GM19438 (cell line): Measurements from ENCODE around the gene ZNF326.
"Not testable (repeated sequence)": the region's sequence is repeated elsewhere in the genome, so short reads cannot be mapped to it uniquely, and the experiment has no call there.

Source experiments
- ATAC-seq: cut with Tn5 transposase; IDR thresholded peaks from one replicate; pipeline ENCODE4 v1.9.1; 2021; ENCODE audit warnings: low read depth; ENCODE audit not compliant: unreplicated experiment

ZNF326 gene

DNA sequence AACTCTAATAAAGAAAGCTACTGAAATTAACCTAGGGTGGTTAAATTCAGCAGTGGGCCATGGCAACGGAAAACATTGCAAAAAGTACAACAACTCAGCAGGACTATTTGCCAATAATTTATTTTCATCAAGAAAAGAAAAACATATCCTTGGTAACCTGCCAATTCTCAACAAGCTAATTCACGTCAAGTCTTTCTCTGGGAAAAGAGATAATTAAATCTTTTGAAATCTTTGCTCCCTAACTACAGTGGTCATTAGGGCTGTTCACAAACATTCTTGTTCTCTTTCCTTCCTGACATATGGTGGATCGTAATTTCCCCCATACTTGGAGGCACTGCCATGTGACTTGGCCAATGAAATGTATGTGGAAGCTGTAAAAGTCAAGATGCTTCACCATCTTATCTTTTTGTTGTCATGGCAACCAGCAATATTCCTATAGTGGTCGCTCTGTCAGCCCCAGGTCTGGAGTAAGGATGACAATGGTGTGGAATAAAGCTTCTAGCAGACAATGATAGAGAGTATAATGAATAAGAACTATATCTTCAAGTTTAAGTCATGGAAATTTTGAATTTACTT is 29.6 kb upstream of the ZNF326 start:
- ATAC-seq, result no peak

GRCh38 chr1:89966656-89967055 is 28.3 kb upstream of the ZNF326 start:
- no peak for ATAC-seq

DNA sequence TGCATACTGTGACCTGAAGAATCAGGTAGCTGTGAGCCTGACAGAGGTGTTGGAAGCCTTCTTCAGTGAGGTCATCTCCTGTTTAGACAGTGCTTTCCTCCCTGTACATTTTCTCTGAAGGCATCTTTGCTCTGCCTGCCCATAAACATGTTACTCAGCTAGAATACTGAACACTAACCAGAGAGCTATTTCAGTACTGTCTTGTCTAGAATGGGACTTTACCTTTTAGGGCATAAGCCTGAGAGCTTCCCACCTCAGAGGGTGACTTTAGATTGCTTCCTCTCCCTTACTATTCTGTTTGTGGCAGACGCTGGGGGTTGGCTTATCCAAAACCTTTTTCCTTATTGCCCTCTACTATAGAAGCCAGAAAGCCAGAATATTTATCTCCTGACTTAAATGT is 23.3 kb upstream of the ZNF326 start:
- ATAC-seq, result no peak

GRCh38 chr1:89972024-89972423 is 22.9 kb upstream of the ZNF326 start:
- ATAC-seq, result no peak

- no peak for ATAC-seq
Observed at GRCh38 chr1:89973471-89974127, 21.3 kb upstream of the ZNF326 start.

DNA sequence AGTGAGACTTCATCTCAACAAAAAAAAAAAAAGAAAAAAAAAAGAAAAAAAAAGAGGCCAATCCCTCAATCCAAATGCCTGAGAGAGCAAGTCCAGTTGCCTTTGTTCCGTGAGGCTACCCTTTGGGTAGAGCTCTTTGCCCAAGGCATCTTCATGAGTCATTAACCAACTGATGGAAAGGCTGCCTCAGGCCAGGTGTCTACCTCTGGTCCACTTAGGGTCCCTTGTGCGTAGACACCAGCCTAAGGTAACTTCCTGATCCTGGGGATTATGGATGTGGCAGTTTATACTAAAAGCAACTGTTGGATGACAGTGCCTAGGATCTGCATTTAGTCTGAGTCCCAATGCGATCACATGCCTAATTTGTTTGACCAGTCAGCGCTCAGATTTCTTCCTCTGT is 20.7 kb upstream of the ZNF326 start:
- no peak for ATAC-seq

- ATAC-seq, result no peak
Observed at GRCh38 chr1:89974696-89975470, 20.0 kb upstream of the ZNF326 start.

DNA sequence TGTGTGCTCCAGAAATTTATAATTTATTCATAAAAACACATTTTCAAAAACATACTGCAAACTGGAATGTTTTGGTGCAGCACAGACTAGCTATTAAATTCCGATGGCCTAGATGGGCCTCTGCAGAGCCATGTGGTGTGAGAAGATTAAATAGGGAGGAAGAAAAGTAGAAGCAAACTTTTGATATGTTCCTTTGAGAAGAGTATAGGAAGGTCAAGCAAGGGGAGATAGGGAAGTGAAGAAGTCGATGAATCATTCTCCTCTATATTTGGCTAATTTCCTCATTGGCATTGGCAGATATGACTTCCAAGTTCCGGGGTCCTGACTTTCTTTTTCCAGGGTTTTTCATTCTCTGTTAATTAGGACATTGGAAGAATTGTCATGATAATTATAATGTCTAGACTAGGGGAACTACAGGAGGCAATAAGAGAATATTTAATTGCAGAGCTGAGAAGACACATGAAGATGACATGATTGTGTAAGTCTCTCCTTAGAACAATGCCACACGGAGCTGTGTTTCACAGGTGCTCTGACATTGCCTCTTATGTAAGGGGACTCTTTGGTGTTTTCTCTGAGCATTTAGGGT is 19.3 kb upstream of the ZNF326 start:
- no peak for ATAC-seq

- no peak for ATAC-seq
Observed at GRCh38 chr1:89978755-89979154, 16.2 kb upstream of the ZNF326 start.

GRCh38 chr1:89980605-89981004 is 14.3 kb upstream of the ZNF326 start:
- ATAC-seq, result no peak

GRCh38 chr1:89982846-89983245 is 12.1 kb upstream of the ZNF326 start:
- ATAC-seq, result not testable (repeated sequence)

GRCh38 chr1:89984564-89985116 is 10.3 kb upstream of the ZNF326 start:
- ATAC-seq, result not testable (repeated sequence)

DNA sequence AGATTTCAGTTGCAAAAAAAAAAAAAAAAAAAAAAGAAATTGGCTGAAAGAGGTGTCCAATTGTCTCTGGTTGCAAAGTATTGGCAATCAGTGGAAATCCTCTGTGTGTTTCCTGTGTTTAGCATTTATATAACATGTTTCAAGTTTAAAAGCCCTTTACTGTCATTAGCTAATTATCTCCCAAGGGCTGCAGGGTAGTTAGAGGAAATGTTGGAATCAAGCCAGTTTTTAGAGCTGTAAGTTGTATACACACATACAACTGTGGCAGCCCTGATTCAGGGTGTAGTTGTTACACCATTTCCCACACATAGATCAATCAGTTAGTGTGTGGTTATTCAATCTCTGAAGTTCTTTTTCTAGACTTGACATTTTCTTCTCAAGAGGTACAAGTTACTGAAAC is 8.9 kb upstream of the ZNF326 start:
- ATAC-seq, result no peak

DNA sequence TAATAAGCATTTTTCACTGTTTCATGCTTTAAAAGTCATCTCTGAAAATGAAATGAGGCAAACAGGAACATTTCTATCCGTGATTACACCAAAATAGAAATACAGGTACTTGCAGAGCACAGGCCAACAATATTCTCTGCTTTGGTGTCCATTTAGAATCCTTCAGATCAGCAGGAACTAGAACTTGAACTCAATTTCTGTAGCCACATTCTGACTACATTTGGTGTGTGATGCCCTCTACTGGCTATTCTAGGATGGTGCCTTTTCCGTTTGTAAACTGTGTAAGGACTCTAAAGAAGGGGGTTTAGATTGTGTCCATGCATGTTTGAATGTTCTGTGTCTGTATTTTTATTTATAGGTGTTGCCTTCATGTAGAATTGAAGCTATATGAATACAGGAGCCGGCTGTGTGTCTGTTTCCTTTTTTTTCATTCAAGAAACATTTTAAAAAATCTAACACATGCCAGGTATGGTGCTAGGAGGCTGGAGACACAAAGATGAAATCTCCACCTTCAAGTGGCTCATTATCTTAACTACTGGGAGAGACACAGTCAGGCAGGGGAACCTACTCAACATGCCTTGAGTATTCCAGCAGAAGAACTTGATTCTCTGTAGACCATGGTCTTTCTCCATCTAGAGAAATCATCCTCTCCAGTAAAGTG is 7.6 kb upstream of the ZNF326 start:
- ATAC-seq, result peak; percentile 88

GRCh38 chr1:89989099-89989498 is 5.8 kb upstream of the ZNF326 start:
- ATAC-seq, result no peak

DNA sequence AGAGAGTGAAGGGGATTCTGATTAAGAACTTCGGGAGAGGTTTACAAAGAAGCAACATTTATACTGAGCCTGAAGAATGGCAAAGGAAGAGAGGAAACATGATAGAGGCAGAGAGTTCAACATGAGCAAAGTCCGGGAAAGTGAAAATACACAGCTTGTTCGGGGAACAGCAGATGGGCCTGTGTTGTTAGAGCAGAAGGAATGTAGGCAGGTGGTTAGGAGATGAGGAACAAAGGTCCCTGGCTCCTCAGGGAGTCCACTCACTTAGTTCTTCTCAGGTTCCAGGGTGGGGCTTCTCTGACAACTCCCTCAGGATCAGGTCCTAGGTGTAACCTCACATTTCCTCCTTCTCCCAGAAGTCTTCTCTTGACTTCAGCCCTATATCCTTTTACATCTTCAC is 5.1 kb upstream of the ZNF326 start:
- no peak for ATAC-seq

DNA sequence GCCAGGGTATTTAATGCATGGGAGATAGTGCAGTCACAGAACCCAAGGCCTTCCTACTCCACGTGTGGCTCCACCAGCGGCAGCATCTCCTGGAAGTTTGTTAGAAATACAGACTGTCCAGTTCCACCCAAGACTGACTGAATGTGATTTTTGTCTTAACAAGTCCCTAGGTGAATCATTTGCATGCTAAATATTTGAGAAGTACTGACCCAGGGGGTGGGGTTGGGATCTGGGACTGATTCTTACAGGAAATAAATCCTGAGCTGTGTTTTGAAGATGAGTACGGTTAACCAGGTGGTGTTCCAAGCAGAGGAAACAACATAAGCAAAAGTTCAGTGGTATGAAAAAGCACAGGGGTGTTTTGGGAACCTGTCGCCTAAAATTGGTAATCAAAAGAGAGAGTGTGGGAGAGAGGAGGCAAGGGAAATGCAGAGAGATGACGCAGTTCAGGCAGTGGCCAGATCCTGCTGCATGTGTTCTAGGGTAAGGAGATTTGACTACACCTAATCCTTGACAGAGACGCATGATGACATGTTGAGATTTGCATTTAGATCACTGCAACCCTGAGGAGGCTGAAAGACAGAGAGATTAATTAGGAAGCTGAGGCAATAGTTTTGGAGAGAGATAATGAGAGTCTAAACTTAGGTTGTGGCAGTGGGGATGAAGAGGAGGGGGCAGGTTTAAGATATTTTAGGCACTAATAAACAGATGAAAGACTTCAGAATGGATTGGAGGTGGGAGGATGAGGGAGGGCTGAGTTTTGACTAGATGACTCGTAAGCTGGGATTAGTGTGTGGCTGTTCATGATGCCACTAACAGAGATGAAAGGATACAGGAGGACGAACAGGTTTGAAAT is 3.7 kb upstream of the ZNF326 start:
- ATAC-seq, result no peak

GRCh38 chr1:89993541-89993940 is 1.4 kb upstream of the ZNF326 start:
- no peak for ATAC-seq

DNA sequence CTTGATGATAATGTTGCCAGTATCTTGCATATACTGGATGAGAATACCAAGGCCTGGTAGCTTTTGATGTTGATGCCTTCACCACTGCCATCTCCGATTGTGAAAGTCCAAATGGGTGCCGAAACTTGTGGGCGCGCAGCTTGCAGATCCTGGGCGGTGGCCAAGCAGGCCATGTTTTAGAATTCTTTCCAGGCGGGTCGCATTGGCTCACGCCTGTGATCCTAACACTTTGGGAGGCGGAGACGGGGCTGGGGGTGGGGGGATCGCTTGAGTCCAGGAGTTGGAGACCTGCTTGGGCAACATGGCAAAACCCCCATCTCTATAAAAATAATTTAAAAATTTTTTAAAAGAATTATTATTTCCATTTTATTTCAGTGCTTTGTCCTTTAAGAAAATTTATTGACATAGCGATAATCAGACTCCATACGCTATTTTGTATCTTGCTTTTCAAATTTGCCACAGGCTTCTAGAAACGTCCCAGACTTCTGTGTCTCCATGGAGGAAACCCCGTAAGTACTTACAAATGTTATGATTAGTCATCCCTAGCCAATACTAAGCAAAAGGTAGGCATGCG is 592 bp upstream of the ZNF326 start:
- ATAC-seq, result no peak
